Measurements from ENCODE around the gene PHF2. TPM values are rescaled to one million over a fixed set of nuclear protein-coding genes. Genes with fewer than 3 reads are reported as not detected.

Gene PHF2
- total and polyA plus RNA-seq, 9 of the 15 experiments (the other 6 are each of a cell fraction or from before 2014, with no cell fraction given), result 0.37 to 14.4 (median 8.1) TPM

DNA sequence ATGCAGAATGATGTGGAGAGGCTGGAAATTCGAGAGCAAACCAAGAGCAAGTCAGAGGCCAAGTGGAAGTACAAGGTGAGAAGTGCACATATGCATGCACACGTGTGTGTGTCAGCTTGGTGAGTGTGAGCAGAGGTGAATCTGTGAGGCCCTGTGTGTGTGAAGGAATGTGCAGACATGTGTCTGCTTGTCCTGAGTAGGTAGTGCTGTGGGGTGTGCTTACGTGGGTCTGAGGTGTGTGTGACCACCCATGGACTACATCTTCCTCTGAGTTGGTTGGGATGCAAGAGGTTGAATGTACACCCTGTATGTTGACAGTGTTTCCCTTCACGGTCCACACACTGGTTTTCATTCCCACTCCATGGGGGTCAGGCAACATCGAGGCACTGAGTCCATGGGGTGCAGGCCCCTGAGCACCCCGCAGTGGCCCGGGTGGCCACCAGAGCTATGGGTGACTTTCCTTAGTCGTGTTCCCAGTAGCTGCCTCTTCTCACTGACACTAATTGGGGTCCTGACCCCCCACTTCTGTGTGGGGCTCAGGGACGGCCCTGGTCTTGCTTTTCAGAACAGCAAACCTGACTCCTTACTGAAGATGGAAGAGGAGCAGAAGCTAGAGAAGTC lies 86.7 kb downstream of the PHF2 start (continued):
- TF ChIP-seq NONO (IDR thresholded peaks at IDR 0.05; ENCODE audit: low read depth in 2 of 2, low read length in 1 of 2), result no peak

GRCh38 chr9:93663877-93664548 lies 87.6 kb downstream of the PHF2 start:
- peak overlapping the region in 1 of 2 experiments; percentile 40; a peak in 1 of 4 replicates for H3K9ac ChIP-seq (ENCODE audit: insufficient read depth in 1 of 2, low read depth in 2 of 2, low read length in 2 of 2)
- H3K79me2 ChIP-seq (ENCODE audit: control insufficient read depth, insufficient read depth, low read length), result no peaks in the 10 kb centered on the region
- no peak overlapping the region for H3K4me3 ChIP-seq
- H4K20me1 ChIP-seq (replicated peaks; ENCODE audit: control insufficient read depth, insufficient read depth, low read length), result peaks cover 7% of the 10 kb centered on the region
- 84% methylated on average over 13 of the region's 16 CpGs for WGBS (ENCODE audit: insufficient coverage, low coverage, missing lambda C conversion rate)
- DNase-seq (ENCODE audit: extremely low read depth in 1 of 4, low spot score in 3 of 4) (no peak), ATAC-seq (no peak), FAIRE-seq (no peak)
- intact Hi-C loops (cut with micrococcal nuclease), result loop anchor here (10.0 kb wide), 1 partner anchor 89 kb away; the partner anchor contains the start of gene PHF2
- H2AFZ ChIP-seq (ENCODE audit: low read depth, low read length), result no peak overlapping the region
- H3K27ac ChIP-seq (ENCODE audit: extremely low read depth, low read depth, low read length), result no peak overlapping the region
- peaks cover 14% of the 10 kb centered on the region; the same call in 2 of the 3 replicates for H3K36me3 ChIP-seq (ENCODE audit: control insufficient read depth, insufficient read depth, low read length)
- CTCF ChIA-PET (ENCODE audit: low intra/inter-chr PET ratio), result no interaction called here
- peaks cover 3% of the 10 kb centered on the region for H3K9me1 ChIP-seq (ENCODE audit: control insufficient read depth, insufficient read depth, low read length)
- no peaks in the 10 kb centered on the region for H3K27me3 ChIP-seq (ENCODE audit: control insufficient read depth in 2 of 2, insufficient read depth in 2 of 2, low read length in 2 of 2)
- H3K4me2 ChIP-seq (ENCODE audit: insufficient read depth, low read length), result no peak overlapping the region
- BruUV-seq (replicated peaks), result no TSS peak
- POLR2A ChIA-PET, result no interaction called here
- H3K9me3 ChIP-seq (replicated peaks; ENCODE audit: control insufficient read depth, insufficient read depth, low read depth, low read length), result no peaks in the 10 kb centered on the region
- TF ChIP-seq ZNF197 (CRISPR knock-in tag; IDR thresholded peaks at IDR 0.05; ENCODE audit: low read depth) (no peak), TOE1 (IDR thresholded peaks at IDR 0.05; ENCODE audit: borderline replicate concordance) (no peak), TOE1 (CRISPR knock-in tag; IDR thresholded peaks at IDR 0.05; ENCODE audit: borderline replicate concordance, low read depth) (no peak), E4F1 (CRISPR knock-in tag; IDR thresholded peaks at IDR 0.05; ENCODE audit: borderline replicate concordance) (no peak), U2AF1 (optimal IDR thresholded peaks at IDR 0.05; ENCODE audit: low read depth, low read length) (no peak), GATA2 (CRISPR knock-in tag; IDR thresholded peaks at IDR 0.05) (no peak), ZNF57 (CRISPR knock-in tag; IDR thresholded peaks at IDR 0.05) (no peak), HMBOX1 (IDR thresholded peaks at IDR 0.05) (no peak), FOXA1 (IDR thresholded peaks at IDR 0.05; ENCODE audit: borderline replicate concordance) (no peak), MTA2 (IDR thresholded peaks at IDR 0.05; ENCODE audit: low read depth) (no peak), ZNF79 (CRISPR knock-in tag; IDR thresholded peaks at IDR 0.05; ENCODE audit: low read depth) (no peak), KDM1A (IDR thresholded peaks at IDR 0.05) (no peak)
- TF ChIP-seq, protein P1, sequence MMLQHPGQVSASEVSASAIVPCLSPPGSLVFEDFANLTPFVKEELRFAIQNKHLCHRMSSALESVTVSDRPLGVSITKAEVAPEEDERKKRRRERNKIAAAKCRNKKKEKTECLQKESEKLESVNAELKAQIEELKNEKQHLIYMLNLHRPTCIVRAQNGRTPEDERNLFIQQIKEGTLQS (IDR thresholded peaks at IDR 0.05), result no peak
- TF ChIP-seq, protein P1 (CRISPR knock-in tag; conservative IDR thresholded peaks at IDR 0.05), result no peak
- in situ Hi-C loops (cut with MboI), result no loop called here
- peaks cover 7 to 32% of the 10 kb centered on the region in 2 experiments; a peak in 4 of 5 replicates for H3K4me1 ChIP-seq (replicated peaks in 1 of 2; ENCODE audit: control insufficient read depth in 2 of 2, insufficient read depth in 2 of 2, low read length in 2 of 2)
